ENCODE results near the gene PLIN4.

DNA sequence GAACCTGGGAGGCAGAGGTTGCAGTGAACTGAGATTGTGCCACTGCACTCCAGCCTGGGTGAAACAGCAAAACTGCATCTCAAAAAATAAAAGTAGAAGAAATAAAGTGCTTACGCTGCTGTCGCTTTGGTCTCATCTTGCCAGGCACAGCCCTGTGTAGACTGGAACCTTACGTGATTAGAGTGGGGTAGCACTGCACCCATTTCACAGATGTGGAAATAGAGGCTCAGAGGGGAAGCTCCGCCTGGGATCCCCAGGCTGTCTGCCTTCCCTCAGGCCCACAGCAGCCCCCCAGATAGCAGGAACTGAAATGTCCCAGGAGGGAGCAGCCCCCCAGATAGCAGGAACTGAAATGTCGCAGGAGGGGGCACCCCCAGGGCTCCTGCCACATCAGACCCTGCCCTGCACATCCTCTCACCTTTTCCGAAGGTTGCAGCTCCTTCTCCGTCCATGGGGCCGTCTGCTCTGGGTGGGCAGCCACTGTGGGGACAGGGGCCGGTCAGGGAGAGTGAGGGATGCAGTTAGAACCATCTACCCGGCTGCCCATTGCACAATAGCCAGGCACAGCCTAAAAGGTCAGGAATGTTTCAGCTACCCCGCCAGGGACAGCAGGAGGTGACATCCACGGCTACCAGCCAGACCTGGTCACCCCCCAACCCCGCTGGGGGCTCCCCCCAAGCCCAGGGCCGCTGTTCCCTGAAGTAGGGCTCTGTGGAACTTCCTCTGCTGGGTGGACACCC lies 1.9 kb downstream of the PLIN4 start:
- TF ChIP-seq, protein P1, sequence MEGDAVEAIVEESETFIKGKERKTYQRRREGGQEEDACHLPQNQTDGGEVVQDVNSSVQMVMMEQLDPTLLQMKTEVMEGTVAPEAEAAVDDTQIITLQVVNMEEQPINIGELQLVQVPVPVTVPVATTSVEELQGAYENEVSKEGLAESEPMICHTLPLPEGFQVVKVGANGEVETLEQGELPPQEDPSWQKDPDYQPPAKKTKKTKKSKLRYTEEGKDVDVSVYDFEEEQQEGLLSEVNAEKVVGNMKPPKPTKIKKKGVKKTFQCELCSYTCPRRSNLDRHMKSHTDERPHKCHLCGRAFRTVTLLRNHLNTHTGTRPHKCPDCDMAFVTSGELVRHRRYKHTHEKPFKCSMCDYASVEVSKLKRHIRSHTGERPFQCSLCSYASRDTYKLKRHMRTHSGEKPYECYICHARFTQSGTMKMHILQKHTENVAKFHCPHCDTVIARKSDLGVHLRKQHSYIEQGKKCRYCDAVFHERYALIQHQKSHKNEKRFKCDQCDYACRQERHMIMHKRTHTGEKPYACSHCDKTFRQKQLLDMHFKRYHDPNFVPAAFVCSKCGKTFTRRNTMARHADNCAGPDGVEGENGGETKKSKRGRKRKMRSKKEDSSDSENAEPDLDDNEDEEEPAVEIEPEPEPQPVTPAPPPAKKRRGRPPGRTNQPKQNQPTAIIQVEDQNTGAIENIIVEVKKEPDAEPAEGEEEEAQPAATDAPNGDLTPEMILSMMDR (IDR thresholded peaks at IDR 0.05), result no peak
- TF ChIP-seq POLR2AphosphoS5 (IDR thresholded peaks at IDR 0.05; ENCODE audit: insufficient read depth in 1 of 2, low read depth in 1 of 2), result no peak
- no peak for TF ChIP-seq POLR2A (IDR thresholded peaks at IDR 0.05)

All from vagina (tissue), 2 donors.